GM12864 (cell line): ENCODE data around the gene TYRP1.

Experiments
- DNase-seq: peaks from one replicate; pipeline ENCODE4 v3.0.0-alpha.2; 2011; ENCODE audit warnings: low read depth
- H3K4me3 ChIP-seq: 2 replicates; pipeline ENCODE4 v1.5.1; 2011; ENCODE audit warnings: mild to moderate bottlenecking, low read depth, low read length, control low read depth
- CTCF ChIP-seq: IDR thresholded peaks from 2 replicates; pipeline ENCODE4 v1.5.1; 2011; ENCODE audit warnings: low read depth, mild to moderate bottlenecking, moderate library complexity, low read length, control low read depth, inconsistent platforms; ENCODE audit errors: missing control alignments

The TYRP1 gene

GRCh38 chr9:12703996-12704395 lies 10.8 kb downstream of the TYRP1 start:
- H3K4me3 ChIP-seq = no peak overlapping the region
- DNase-seq = no peak
- TF ChIP-seq CTCF = no peak

- TF ChIP-seq CTCF = no peak
- no peak overlapping the region for H3K4me3 ChIP-seq
- DNase-seq = no peak
Measured at GRCh38 chr9:12705738-12706391, 12.7 kb downstream of the TYRP1 start.

GRCh38 chr9:12708562-12709298 lies 15.5 kb downstream of the TYRP1 start:
- no peak for TF ChIP-seq CTCF
- DNase-seq = no peak
- H3K4me3 ChIP-seq = no peak overlapping the region

- no peak for DNase-seq
- no peak overlapping the region for H3K4me3 ChIP-seq
- no peak for TF ChIP-seq CTCF
Measured at GRCh38 chr9:12712532-12712931, 19.3 kb downstream of the TYRP1 start.

GRCh38 chr9:12715268-12715667 lies 22.1 kb downstream of the TYRP1 start:
- no peak for TF ChIP-seq CTCF
- no peak overlapping the region for H3K4me3 ChIP-seq
- no peak for DNase-seq

- no peak for DNase-seq
- H3K4me3 ChIP-seq = no peak overlapping the region
Measured at GRCh38 chr9:12716823-12717600, 23.8 kb downstream of the TYRP1 start.

More at GRCh38 chr9:12716823-12717600, 23.8 kb downstream of the TYRP1 start:
- TF ChIP-seq CTCF = no peak
